Daoy (cell line): ENCODE measurements around the gene SH3TC1. TPM values are rescaled to one million over a fixed set of nuclear protein-coding genes. Genes with fewer than 3 reads are reported as not detected.

Source experiments
- DNase-seq: peaks from one replicate; pipeline ENCODE4 v3.0.0-alpha.2; 2015; ENCODE audit warnings: low read depth
- total RNA-seq: library from RNA; depleted of rRNA; stranded (reverse); fragments of >200 nt; shearing (Covaris generic); gene quantifications from 2 replicates; pipeline ENCODE4 v1.2.3, GENCODE V29; 2014

Gene SH3TC1
- total RNA-seq, 1 experiment from 2014 or later, result 10.1 TPM

- no peak for DNase-seq
Observed at GRCh38 chr4:8198206-8198905, 734 bp upstream of the SH3TC1 start.

DNA sequence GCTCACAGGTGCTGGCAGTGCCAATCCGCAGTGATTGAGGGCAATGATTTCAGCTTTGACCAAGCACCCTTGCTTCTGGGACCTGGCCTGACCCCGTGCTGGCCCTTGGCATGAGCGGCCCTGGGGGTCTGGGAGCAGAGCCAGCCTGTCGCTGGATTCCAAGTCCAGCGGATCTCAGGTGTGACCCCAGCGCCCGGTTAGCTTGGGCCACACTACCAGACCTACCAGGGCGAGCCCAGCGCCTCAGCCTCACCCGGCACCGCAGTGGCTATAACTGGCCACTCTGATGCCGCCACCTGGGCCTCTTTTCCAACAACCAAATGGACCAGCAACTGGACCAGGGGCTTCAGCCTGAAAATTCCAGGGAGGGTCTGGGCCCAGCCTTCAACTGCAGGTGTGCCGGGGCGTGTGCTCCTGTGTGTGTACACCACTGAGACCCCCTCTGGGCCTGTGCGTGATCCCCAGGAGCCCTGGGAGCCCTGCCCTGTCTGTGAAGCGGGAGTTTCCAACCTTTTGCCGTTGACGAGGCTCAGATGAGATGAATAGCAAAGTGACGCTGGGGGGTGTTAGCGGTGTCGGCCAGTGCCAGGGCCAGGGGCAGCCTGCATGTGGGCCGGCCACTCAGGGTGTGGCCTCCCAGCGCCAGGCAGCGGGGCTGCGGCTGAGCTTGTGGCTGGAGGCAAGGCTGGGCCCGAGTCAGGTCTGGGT lies 658 bp downstream of the SH3TC1 start:
- no peak for DNase-seq

DNA sequence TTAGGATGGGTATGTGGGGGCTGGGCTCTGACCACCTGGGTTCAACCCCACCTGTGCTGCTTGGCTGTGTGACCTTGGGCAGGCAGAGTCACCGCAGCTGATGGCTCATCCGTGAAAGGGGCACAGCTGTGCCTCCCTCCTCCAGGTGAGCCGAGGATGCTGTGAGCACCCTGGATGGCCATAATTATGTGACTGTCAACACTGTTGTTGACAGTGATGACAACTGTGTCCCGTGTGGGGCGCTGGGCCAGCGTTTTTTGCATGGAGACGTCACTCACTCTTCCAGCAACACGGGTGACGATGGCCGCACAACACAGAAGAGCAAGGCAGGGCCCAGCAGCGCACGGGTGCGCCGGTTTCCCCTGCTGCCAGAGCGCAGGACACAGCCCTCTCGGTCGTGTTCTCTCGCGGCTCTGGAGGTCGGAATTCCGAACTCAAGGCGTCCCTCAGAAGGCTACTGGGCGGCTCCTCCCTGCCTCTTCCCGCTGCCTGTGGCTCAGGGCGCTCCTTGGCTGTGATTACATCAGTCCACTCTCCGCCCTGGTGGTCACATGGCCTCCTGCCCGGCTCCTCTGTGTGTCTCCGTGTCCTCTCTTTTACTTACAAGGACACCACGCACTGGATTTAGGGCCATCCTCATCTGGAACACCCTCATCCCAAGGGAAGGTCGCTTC lies 1.3 kb downstream of the SH3TC1 start:
- DNase-seq, result no peak

- DNase-seq, result no peak
Observed at GRCh38 chr4:8201321-8201781, 2.3 kb downstream of the SH3TC1 start.

DNA sequence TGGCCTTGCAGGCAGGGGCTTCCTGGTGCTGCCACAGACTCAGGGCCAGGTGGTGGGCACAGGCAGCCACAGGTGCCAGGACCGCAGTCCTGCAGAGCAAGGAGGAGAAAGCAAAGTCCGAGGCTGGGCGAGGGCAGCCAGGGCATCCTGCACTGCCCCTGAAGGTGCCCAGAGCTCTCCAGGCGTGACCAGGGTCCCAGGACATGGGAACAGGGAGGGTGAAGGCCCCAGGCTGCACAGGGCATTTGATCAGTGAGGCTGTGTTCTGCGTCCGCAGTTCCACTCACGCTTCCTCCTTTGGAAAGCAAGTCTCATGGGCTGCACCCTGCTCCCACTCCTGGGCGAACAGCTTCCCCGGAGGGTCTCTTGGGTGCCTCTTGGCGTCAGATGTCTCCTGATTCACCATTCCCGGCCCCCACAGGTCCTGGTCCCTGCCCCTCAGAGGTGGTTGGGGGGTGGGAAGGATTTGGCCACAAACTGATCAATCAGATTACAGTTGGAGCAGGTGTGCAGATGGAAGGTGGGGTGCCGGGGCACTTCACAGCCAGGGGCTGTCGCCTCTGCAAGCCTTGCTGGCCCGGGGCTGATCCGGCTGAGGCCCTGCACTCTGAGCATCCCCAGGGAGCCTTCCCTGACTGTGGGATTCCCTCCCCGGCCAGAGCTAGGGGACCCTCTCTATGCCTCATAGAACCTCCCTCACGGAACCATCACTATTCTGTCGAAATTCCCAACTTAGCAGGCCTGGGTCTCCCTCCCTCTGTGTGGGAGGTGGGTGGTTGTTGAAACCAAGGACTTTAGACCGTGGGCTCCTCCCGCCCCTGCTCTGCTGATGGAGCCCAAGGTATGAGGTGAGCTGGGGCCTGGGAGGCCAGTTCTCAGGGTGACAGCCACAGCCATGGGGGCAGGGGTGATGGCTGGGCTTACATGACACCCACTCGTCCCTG lies 3.3 kb downstream of the SH3TC1 start:
- no peak for DNase-seq

- no peak for DNase-seq
Observed at GRCh38 chr4:8203052-8203401, 3.9 kb downstream of the SH3TC1 start.

DNA sequence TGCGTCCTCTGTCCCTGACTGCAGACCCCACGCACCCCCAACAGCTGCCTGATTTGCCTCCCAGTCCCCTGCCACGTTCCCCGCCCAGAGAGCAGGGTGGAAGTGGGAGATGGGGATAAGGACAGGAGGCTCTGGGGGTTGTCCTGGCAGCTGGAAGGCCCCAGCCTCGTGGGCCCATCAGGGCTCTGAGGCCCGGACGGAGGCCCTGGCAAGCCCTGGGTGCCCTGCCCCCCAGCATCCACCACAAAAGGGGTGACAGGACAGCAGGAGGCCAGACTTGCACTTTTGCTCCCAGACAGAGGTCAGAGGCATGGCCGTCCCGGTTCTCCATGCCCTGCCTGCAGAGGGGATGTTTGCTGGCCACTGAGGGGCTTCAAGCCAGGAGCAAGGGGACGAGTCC lies 4.7 kb downstream of the SH3TC1 start:
- no peak for DNase-seq

DNA sequence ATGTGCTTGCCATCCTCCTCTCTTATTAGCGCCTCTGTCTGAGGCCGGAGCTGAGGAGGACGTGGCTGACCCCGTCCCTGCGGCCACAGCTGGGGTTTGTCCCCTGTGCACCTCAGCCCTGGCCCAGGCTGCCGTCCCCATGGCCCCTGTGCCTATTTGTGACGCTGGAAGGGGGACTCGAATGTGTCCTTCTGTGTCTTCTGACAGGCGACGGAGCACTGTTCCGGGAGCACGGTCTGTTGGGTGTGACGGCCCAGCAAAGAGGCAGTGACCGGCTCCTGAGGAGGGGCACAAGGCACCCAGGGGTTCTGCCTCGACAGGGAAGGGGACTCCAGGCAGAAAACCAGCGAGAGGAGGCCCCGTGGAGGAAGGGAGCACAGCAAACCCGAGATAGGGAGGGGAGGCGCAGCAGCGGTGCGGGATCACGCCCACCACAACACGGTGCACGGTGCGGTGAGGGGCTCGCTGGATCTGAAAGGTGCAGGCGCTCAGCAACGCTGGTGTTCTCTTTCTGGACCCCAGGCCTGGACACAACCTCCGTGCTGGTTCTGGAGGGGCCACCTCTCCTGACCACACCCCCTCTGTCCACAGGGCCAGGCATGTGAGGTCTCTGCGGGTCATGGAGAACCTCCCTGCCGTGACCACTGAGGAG lies 5.6 kb downstream of the SH3TC1 start:
- no peak for DNase-seq

GRCh38 chr4:8205241-8205707 lies 6.2 kb downstream of the SH3TC1 start:
- no peak for DNase-seq

DNA sequence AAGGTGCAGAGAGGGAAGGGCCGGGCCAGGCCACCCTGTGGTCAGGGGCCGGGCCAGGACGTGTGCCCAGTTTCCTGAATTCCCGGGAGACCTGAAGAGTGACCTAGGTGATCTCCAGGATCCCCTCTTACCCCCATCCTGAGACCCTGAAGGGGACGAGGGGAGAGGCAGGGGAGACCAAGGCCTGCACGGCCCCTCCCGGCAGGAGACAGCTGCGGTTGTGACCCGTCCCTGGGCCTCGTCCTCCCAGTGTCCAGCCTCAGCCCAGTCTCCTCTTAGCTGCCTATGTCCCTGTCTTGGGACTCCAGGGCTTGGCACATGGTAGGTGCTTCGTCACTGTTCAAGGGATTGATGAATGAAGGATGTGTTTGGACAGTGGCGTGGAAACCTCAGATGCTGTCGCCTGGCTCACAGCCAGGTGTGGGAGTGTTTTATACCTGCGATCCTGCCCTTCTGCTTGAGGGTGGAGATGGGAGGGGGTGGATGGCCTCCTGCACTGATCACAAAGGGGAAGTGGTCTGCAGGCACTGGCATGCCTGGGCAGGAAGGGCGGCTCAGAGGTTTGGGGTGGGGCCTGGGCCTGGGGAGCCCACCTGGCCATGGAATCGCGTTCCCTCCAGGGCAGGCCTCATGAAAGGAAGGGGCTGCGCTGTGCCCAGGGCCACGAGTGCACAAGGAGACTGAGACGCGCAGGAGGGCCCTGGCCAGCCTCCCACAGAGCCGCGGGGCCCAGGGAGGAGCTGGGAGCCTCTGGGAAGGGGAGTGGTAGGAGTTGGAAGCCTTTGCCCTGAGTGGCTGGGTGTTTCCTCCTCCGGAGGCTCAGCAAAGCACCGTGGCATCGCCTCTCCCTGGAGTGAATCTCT lies 6.9 kb downstream of the SH3TC1 start:
- DNase-seq, result no peak

GRCh38 chr4:8207314-8207713 lies 8.2 kb downstream of the SH3TC1 start:
- DNase-seq, result no peak

DNA sequence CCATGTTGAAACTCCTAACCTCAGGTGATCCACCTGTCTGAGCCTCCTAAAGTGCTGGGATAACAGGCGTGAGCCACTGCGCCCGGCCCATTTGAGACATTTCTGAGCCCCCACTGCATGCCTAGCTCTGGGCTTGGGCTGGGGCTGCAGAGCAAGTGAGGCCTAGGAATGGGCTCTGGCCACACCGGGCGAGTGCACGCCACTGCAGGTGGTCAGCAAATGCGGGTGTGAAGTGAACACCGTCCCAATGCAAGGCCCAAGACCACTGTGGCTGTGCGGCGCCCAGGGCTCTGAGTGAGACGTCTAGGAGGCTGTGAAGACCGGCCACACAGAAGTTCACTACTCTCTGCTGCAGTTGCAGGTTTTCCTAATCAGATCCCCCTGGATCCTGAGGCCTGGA lies 9.5 kb downstream of the SH3TC1 start:
- DNase-seq, result no peak

DNA sequence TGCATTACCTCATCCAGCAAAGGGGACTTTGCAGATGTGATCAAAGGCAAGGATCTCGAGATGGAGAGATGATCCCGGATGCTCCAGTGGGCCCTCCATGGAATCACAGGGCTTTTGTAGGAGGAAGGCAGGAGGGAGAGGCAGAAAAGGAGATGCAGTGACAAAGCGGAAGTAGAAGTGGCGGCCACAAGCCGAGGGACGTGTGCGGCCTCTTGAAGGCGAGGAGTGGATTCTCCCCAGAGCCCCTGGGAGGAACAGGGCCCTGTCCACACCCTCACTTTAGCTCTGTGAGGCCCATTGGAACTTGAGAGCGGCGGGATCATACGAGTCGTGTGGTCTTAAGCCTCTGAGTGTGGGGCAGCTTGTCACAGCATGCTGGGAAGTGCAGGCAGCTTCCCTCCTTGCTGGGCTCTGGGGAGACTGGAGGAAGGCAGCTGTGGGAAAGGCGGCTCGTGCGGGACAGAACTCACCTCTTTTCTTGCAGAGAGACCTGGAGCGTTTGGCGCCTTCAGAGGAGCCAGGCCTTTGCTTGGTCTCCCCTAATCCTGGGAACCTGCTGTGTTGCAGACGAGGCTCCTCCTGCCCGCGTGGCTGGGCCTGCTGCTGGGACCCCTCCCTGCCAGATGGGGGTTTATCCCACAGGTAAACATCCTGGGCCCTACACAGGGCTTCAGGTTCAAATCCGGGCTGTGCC lies 10.2 kb downstream of the SH3TC1 start:
- no peak for DNase-seq

- no peak for DNase-seq
Observed at GRCh38 chr4:8210010-8210409, 10.9 kb downstream of the SH3TC1 start.

- DNase-seq, result no peak
Observed at GRCh38 chr4:8210616-8211015, 11.5 kb downstream of the SH3TC1 start.

DNA sequence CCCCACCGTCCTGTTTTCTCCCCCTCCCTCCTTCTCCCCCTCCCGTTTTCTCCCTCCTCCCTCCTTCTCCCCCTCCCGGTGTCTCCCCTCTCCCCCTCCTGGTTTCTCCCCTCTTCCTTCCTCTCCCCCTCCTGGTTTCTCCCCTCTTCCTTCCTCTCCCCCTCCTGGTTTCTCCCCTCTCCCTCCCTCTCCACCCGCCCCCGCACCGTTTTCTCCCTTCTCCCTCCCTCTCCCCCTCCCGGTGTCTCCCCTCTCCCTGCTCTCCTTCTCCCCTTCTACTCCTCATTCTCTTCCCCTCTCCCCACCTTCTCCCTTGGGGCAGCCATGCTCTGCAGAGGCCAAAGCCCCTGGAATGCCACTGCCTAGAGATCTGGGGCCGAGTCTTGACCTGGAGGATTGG lies 12.2 kb downstream of the SH3TC1 start:
- DNase-seq, result no peak

DNA sequence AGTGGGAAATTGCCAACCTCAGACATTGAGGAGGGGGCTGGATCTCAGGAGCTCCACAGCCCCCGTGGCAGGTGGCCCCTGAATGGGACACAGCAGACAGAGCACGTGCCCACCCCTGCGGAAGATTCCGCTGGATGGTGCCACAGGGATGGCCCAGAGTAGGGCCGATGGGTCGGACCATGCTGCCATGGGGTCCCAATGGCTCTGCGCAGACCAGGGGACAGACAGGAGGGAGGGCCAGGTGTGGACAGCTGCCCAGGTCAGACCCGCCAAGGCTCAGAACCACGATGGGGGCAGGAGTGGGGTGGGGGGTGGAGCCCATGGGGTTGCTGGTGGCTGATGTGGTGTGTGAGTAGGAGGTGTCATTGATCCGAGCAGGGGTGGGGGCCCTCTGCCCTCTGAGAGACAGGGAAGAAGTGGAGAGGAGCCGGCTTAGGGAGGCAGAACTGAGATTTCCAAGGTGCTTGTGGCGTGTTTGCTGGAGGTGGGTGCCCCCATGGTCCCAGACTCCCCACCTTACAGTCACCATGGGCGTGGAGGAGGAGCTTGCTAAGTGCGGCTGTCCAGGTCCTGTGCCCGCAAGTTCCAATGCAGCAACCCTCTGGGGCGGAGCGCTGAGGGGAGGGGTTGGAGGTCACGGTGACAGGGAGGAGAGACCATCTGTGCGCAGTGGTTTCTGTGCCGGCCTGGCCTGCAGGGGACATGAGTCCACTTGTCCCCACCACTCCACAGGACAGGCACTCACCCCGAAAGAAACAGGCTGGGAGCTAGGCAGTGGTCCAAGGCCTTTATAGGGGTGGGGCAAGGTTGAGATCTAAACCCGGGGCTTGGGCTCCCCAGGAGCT lies 12.9 kb downstream of the SH3TC1 start:
- DNase-seq, result no peak

DNA sequence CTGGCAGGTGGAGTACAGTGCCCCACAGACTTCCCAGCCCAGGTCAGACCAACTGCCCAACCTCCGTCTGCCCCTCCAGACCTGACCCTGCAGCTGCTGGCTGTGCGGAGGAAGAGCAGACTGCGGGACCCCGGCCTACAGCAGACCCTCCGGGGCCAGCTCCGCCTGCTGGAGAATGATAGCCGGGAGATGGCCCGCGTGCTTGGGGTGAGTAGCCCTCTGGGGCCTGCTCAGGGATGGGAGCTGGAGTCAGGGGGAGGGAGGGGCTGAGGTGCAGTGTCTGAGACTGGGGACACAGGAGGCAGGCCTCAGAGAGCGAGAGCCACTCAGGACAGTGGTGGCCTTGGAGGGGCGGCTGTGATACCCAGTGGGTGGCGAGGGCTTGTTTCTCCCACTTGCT lies 13.5 kb downstream of the SH3TC1 start:
- DNase-seq, result no peak

DNA sequence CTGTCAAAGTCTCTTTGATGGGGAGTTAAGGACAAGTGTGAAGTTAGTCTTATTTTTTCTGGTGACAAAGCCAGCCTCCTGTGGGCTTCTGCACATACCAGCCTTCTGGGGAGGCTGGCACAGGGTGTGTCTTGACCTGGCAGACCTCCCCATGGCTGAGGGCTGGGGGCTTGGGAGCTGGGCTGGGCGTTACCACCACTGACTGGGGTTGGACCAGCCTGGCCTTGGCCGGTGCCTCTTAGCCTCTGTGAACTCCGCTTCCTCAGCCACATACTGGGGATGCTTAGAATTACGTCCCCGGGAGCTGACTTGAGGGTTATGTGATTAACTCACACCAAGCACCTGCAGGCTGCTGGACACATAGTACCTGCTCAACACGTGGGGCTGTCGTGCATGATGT lies 14.0 kb downstream of the SH3TC1 start:
- no peak for DNase-seq
